Upper lobe of left lung (tissue), 4 donors: ENCODE data around the gene STX8.

Experiments used
- CTCF ChIP-seq, 6 experiments: fragments of 450-650 bp in 4 of 6; fragments of 200-600 bp in 2 of 6; sonication (generic) in 2 of 6; IDR thresholded peaks; one replicate each; pipeline ENCODE4 v1.5.1; 2016 to 2019; ENCODE audit warnings: antibody characterized with exemption in 6 of 6
- POLR2A ChIP-seq, 4 donors: fragments of 450-650 bp; IDR thresholded peaks; one replicate each; pipeline ENCODE4 v1.5.1; 2016 to 2017; ENCODE audit warnings: antibody characterized with exemption in 4 of 4, mild to moderate bottlenecking in 2 of 4

- no peak for TF ChIP-seq CTCF (IDR thresholded peaks at IDR 0.05)
- TF ChIP-seq POLR2A (IDR thresholded peaks at IDR 0.05), result no peak
Measured at GRCh38 chr17:9363440-9364350, 211.9 kb downstream of the STX8 start.
